Common myeloid progenitor, CD34-positive (primary cell): ENCODE measurements around the gene ZNF423.

Experiments
- CTCF ChIA-PET: fragments of 350-600 bp; sonication (Branson Sonifier 250); formaldehyde crosslinking; loops from one replicate; lab custom pipeline; 2021; ENCODE audit warnings: antibody characterized with exemption; lab: Charles Lee
- POLR2A ChIA-PET: fragments of 350-600 bp; sonication (Branson Sonifier 250); formaldehyde crosslinking; loops from one replicate; lab custom pipeline; 2021; ENCODE audit warnings: antibody characterized with exemption; lab: Charles Lee
- DNase-seq, 3 donors: peaks; one replicate each; pipeline versions ENCODE4 v3.0.0 to v3.0.0-alpha.2; 2013
- H3K27ac ChIP-seq, 2 experiments: 1 replicate in 1 of 2; 2 replicates in 1 of 2; pipeline ENCODE4 v1.7.0; 2013; ENCODE audit warnings: inconsistent platforms in 2 of 2, low read length in 2 of 2, mild to moderate bottlenecking in 2 of 2, low read depth in 1 of 2, moderate library complexity in 1 of 2; ENCODE audit not compliant: severe bottlenecking in 2 of 2, insufficient read depth in 1 of 2, poor library complexity in 1 of 2
- H3K27me3 ChIP-seq, 5 experiments: replicated peaks in 2 of 5; 1 replicate in 3 of 5; 2 replicates in 2 of 5; pipeline versions ENCODE4 v1.6.1 to v1.7.0; 2013; ENCODE audit warnings: low read length in 4 of 5, mild to moderate bottlenecking in 2 of 5, moderate library complexity in 2 of 5, inconsistent platforms in 1 of 5; ENCODE audit not compliant: insufficient read depth in 5 of 5, control insufficient read depth in 4 of 5
- H3K36me3 ChIP-seq, 4 experiments: 1 replicate in 2 of 4; 2 replicates in 2 of 4; pipeline versions ENCODE4 v1.6.1 to v1.7.0; 2013; ENCODE audit warnings: low read length in 3 of 4, control low read depth in 1 of 4, mild to moderate bottlenecking in 1 of 4; ENCODE audit not compliant: control insufficient read depth in 4 of 4, insufficient read depth in 4 of 4
- H3K4me1 ChIP-seq, 4 experiments: 1 replicate in 3 of 4; 2 replicates in 1 of 4; pipeline versions ENCODE4 v1.6.1 to v1.7.1; 2013; ENCODE audit warnings: low read length in 3 of 4, mild to moderate bottlenecking in 3 of 4, control low read depth in 1 of 4, inconsistent platforms in 1 of 4, moderate library complexity in 1 of 4; ENCODE audit not compliant: control insufficient read depth in 4 of 4, insufficient read depth in 4 of 4; ENCODE audit errors: control extremely low read depth in 1 of 4
- H3K4me3 ChIP-seq, 7 experiments: 1 replicate in 4 of 7; 2 replicates in 3 of 7; pipeline versions ENCODE4 v1.5.1 to v1.7.0; 2013; ENCODE audit warnings: mild to moderate bottlenecking in 7 of 7, low read length in 6 of 7, moderate library complexity in 6 of 7, inconsistent platforms in 2 of 7, low read depth in 2 of 7, control low read depth in 1 of 7; ENCODE audit not compliant: insufficient read depth in 4 of 7, control insufficient read depth in 1 of 7; ENCODE audit errors: extremely low read depth in 1 of 7
- H3K9me3 ChIP-seq, 5 experiments: 1 replicate in 4 of 5; 2 replicates in 1 of 5; pipeline versions ENCODE4 v1.6.1 to v1.7.1; 2013; ENCODE audit warnings: low read length in 4 of 5, mild to moderate bottlenecking in 2 of 5, inconsistent platforms in 1 of 5, low read depth in 1 of 5, moderate library complexity in 1 of 5; ENCODE audit not compliant: control insufficient read depth in 4 of 5, insufficient read depth in 2 of 5; ENCODE audit errors: control extremely low read depth in 1 of 5
- WGBS: methylation state at CpG from one replicate; pipeline ENCODE4 v1.1.5; 2013; ENCODE audit not compliant: insufficient coverage; 5-methylcytosine and 5-hydroxymethylcytosine counted together

ZNF423 gene

DNA sequence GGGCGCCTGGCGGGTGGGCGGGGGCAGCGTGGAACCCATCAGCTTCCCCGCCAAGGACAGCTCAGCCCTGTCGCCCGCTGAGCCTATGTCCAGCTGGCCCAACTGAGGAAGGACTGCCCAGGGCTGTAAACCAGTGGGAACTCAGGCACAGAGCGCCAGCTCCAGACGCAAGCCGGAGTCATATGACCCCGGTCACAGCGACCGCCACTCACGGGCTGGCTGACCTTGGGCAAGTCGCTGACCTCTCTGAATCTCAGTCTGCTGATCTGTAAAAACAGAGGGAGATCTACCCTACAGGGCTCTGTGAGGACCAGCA lies 312.3 kb downstream of the ZNF423 start:
- H3K4me1 ChIP-seq, result peaks cover 0 to 7% (median 1%) of the 10 kb centered on the region in 4 experiments
- no peak for DNase-seq
- POLR2A ChIA-PET, result interaction anchor here (0.6 kb wide), 1 partner anchor 1223 kb away, joined by 3 read pairs; no protein-coding TSS in a partner anchor
- H3K9me3 ChIP-seq, result peaks cover 0 to 6% (median 0%) of the 10 kb centered on the region in 5 experiments
- H3K36me3 ChIP-seq, result no peaks in the 10 kb centered on the region
- 97% methylated on average over 15 of the region's 15 CpGs for WGBS
- no peaks in the 10 kb centered on the region for H3K27me3 ChIP-seq
- CTCF ChIA-PET, result interaction anchor here (0.9 kb wide), 1 partner anchor 82 kb away, joined by 3 read pairs; no protein-coding TSS in a partner anchor
- H3K4me3 ChIP-seq, result no peak overlapping the region
- H3K27ac ChIP-seq, result no peak overlapping the region

DNA sequence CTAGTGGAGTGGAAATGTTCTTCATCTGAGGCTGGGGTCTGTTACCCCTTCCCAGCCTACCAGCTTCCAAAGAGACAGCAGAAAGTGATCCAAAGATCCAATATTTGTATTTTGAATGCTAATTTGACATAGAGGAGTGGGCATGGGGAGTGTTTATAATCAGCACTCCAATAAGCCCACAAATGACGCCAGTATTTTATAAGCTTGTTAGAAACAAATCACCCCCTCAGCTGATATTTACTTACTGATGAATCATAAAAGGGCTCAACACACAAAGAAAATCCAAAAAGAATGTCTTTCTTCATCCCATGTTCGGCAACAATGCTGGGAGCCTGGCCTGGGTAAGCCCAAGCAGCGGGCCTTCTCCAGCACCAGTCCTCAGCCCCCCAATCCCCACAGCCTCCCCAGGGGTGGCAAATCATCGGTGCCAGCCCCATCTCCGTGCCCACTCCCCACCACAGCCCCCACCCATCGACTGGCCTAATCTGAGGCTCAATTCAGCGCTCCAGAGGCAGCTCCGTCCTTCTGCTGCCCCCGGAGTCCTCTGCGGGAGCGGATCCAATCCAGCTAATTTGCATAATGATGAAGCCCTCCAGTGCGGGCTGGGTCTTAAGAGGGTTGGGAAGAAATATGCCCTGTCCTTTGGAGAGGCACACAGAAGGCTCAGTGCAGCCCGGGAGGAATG lies 312.8 kb downstream of the ZNF423 start:
- Histone ChIP-seq H3K9me3 (peaks cover 0 to 6% (median 0%) of the 10 kb centered on the region in 5 experiments), H3K27ac (no peak overlapping the region), H3K27me3 (no peaks in the 10 kb centered on the region), H3K36me3 (no peaks in the 10 kb centered on the region), H3K4me3 (no peak overlapping the region), H3K4me1 (peaks cover 0 to 7% (median 1%) of the 10 kb centered on the region in 4 experiments)
- no peak for DNase-seq
- ChIA-PET POLR2A (no interaction called here), CTCF (interaction anchor here (0.6 to 0.9 kb wide), 2 partner anchors 31 to 82 kb away, joined by 3 read pairs; no protein-coding TSS in a partner anchor)
- WGBS, result 97% methylated on average over 9 of the region's 13 CpGs

DNA sequence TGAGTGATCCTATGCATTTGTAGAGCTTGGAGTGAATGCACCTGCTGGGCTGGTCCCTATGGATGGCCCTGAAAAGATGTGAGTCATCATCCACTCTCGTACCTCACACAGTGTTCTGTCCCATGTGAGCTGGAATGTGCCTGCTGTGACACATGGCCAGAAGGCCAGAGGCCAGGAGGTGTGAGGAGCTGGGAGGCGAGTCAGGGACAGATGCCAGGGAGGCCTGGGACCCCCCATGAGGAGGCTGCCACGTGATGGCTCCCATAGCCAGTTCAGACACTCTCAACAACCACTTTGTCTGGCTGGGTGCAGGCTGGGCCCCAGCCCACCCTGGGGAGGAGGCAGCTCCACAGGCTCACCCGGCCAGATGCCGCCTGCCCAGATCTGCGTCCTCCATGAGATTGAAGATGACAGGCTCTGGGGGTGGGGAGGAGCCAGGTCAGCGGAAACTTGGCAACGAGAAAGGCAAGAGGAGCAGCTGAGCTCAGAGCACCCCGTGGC lies 313.5 kb downstream of the ZNF423 start:
- DNase-seq, result no peak
- Histone ChIP-seq H3K36me3 (no peaks in the 10 kb centered on the region), H3K9me3 (peaks cover 0 to 6% (median 0%) of the 10 kb centered on the region in 5 experiments), H3K4me3 (no peak overlapping the region), H3K27me3 (no peaks in the 10 kb centered on the region), H3K4me1 (peaks cover 0 to 7% (median 1%) of the 10 kb centered on the region in 4 experiments), H3K27ac (no peak overlapping the region)
- ChIA-PET CTCF (interaction anchor here (0.6 kb wide), 1 partner anchor 32 kb away, joined by 3 read pairs; no protein-coding TSS in a partner anchor), POLR2A (no interaction called here)
- 97% methylated on average over 6 of the region's 9 CpGs for WGBS

DNA sequence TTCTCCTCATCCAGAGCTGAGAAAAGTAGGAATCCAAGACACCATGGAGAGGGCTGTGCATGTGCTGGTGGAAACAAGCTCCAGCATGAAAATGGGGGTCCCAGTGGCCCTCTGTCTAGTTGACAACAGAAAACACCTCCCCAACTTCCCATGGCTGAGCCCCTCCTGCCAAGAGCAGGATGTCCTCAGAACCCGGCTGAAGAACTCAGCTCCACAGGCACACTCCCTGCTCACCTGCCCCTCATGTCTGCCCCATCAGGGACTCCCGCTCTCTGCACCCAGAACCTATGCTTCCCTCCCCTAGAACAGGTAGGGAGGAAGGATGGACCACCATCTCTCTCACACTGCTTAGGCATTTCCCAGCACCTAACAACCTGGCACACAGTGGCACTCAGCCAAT lies 315.1 kb downstream of the ZNF423 start:
- no peak for DNase-seq
- CTCF ChIA-PET, result interaction anchor here (1.6 kb wide), 1 partner anchor 10 kb away, joined by 8 read pairs; no protein-coding TSS in a partner anchor

DNA sequence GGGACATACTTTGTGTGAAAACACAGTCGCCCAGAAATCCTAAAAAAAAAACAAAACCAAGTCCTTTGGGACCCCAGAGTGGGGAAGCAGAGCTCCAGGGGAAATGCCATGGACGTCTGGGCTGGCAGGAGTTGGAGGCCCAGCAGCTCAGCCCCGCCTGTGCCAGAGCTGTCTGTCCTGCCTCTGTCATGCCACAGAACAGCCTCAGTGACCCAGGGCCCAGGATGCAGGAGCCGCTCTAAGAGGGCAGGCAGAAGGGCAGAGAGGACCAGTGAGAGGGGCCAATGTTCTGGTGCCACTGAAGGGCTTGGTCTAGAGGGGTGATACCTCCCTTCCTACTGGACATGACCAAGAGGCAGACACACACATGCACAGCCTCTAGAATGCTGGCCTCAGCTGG lies 316.2 kb downstream of the ZNF423 start:
- Histone ChIP-seq H3K36me3 (no peaks in the 10 kb centered on the region), H3K27me3 (no peaks in the 10 kb centered on the region), H3K9me3 (peaks cover 0 to 6% (median 0%) of the 10 kb centered on the region in 5 experiments), H3K4me1 (peaks cover 0 to 2% (median under 1%) of the 10 kb centered on the region in 4 experiments), H3K4me3 (no peak overlapping the region), H3K27ac (no peak overlapping the region)
- ChIA-PET POLR2A (interaction anchor here (0.7 kb wide), 1 partner anchor 99 kb away, joined by 4 read pairs; no protein-coding TSS in a partner anchor), CTCF (interaction anchor here (0.6 to 1.6 kb wide), 3 partner anchors 11 to 401 kb away, joined by 3 to 8 read pairs (median 6); no protein-coding TSS in a partner anchor)
- no peak for DNase-seq
- WGBS, result 87% methylated on average over 3 of the region's 4 CpGs

More for the DNA sequence above, 315.1 kb downstream of the ZNF423 start:
- Histone ChIP-seq H3K36me3 (no peaks in the 10 kb centered on the region), H3K27ac (no peak overlapping the region), H3K4me3 (no peak overlapping the region), H3K9me3 (peaks cover 0 to 6% (median 0%) of the 10 kb centered on the region in 5 experiments), H3K27me3 (no peaks in the 10 kb centered on the region), H3K4me1 (peaks cover 0 to 7% (median 1%) of the 10 kb centered on the region in 4 experiments)
- no CpG with 5 or more reads among the region's 2 CpGs for WGBS
- POLR2A ChIA-PET, result no interaction called here

DNA sequence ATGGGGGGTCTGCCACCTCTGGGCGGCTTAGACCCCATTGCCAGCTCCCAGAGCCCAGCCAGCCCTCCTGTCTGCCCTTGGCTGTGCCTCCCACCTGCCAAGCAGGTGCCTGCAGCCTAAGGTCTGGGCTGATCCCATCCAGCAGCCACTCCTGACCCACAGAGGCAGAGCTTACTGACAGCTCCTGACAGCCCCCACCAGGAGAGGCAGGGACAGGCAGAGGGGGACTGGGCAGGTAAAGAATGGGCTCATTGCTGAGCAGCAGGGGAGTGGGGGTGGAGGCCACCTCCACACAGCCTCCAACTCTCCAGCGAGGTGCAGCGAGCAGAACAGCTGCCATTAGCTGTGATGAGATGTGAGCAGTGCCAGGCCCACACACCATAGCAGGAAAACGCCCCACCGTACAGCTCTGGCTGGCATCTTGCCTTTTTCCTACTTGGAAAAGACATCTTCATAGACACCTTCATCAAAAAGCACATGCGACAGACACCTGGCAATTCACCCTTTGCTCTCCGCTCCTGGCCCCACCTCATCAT lies 317.9 kb downstream of the ZNF423 start:
- no peaks in the 10 kb centered on the region for H3K36me3 ChIP-seq
- no peaks in the 10 kb centered on the region for H3K27me3 ChIP-seq
- ChIA-PET POLR2A (interaction anchor here (0.5 to 1.0 kb wide), 2 partner anchors 11 to 1173 kb away, joined by 3 read pairs; no protein-coding TSS in a partner anchor), CTCF (interaction anchor here (0.9 to 3.2 kb wide), 6 partner anchors 11 to 25 kb away, joined by 3 to 11 read pairs (median 4); no protein-coding TSS in a partner anchor)
- DNase-seq, result no peak
- no peak overlapping the region for H3K27ac ChIP-seq
- H3K4me3 ChIP-seq, result no peak overlapping the region
- peaks cover 0 to 2% (median 1%) of the 10 kb centered on the region in 4 experiments for H3K4me1 ChIP-seq
- H3K9me3 ChIP-seq, result peaks cover 0 to 6% (median 0%) of the 10 kb centered on the region in 5 experiments
- 92% methylated on average over 6 of the region's 7 CpGs for WGBS
